Stimulated activated naive CD8-positive, alpha-beta T cell treated with anti-CD3 and anti-CD28 coated beads, Interleukin-15, amount 100 ng/mL, for 72 hours (primary cell): Measurements from ENCODE around the gene PIGC.

ENCODE experiments used
- ATAC-seq: fragments of 150-1000 bp; cut with Tn5 transposase; 2 replicates; pipeline ENCODE4 v1.10.0; 2021; ENCODE audit warnings: mild to moderate bottlenecking, moderate library complexity
- DNase-seq, 2 donors: peaks; one replicate each; pipeline ENCODE4 v3.0.0; 2021 to 2022
- H3K27ac Mint-ChIP-seq, 2 donors: one replicate each; pipeline ENCODE4 v1.8.0; 2022; ENCODE audit warnings: mild to moderate bottlenecking in 2 of 2, mixed read lengths in 2 of 2, moderate library complexity in 2 of 2
- H3K27me3 Mint-ChIP-seq: one replicate; pipeline ENCODE4 v1.8.0; 2022; ENCODE audit warnings: mixed read lengths
- H3K4me1 Mint-ChIP-seq: one replicate; pipeline ENCODE4 v1.8.0; 2022; ENCODE audit warnings: mild to moderate bottlenecking, mixed read lengths
- H3K4me3 Mint-ChIP-seq, 2 donors: one replicate each; pipeline ENCODE4 v1.8.0; 2022; ENCODE audit warnings: mild to moderate bottlenecking in 2 of 2, mixed read lengths in 2 of 2, moderate library complexity in 1 of 2
- H3K9me3 Mint-ChIP-seq, 2 donors: one replicate each; pipeline ENCODE4 v1.8.0; 2022; ENCODE audit warnings: mixed read lengths in 2 of 2

The PIGC gene

DNA sequence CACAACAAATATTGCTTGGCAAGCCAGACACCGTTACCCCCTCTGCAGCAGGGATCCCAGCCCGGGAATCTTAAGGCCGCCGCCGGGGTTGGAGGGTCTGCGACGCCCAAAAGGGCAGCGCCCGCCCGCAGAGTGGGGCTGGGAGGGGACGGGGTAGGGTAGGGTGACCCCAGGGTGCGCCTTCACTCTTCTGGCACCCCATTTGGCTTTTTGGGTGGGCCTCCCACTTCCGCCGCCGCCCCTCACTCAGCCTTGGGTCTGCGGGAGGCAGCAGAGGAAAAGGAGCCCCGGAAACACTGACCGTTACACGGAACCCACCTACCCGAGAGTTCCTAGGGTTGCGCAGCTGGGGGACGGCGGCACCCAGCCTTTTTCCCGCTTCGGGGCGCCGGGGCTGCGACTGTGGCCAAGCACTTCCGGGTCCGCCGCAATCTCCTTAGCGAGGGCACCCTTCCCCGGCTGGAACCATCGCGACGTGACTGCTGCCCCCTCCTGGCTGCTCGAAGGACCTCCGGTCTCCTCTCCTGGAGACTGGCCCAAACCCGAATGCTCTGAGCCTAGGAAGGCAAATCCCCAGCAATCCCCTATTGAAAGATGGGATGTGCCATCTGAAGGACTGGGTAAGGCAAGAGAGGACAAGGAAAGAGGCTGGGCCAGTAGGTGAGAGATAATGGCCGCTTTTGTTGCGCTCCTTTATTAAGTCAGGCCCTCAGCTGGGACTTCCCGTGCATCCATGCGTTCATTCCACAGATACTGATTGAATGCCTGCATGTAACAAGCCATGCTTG, at the start of gene PIGC:
Gene PIGC, minus strand, starts transcription at position 404 of the 788 bp plus-strand sequence. CDS start 1,447 bp downstream, outside the sequence.
- Mint-ChIP-seq H3K9me3 (no peaks in the 10 kb centered on the region), H3K27me3 (no peaks in the 10 kb centered on the region), H3K27ac (peak within 1 kb of the TSS; percentile 95 to 96), H3K4me1 (peaks cover 33% of the 10 kb centered on the region), H3K4me3 (peak within 1 kb of the TSS; percentile 90)
- peak; percentile 99 for ATAC-seq
- DNase-seq, result peak; percentile 89 to 92

- Mint-ChIP-seq H3K27ac (no peak overlapping the region), H3K9me3 (no peaks in the 10 kb centered on the region), H3K4me1 (peaks cover 5% of the 10 kb centered on the region), H3K27me3 (peaks cover 18% of the 10 kb centered on the region), H3K4me3 (no peak overlapping the region)
- DNase-seq (no peak), ATAC-seq (no peak)
These were observed 48.6 kb upstream of the PIGC start for GRCh38 chr1:172492421-172492820.

DNA sequence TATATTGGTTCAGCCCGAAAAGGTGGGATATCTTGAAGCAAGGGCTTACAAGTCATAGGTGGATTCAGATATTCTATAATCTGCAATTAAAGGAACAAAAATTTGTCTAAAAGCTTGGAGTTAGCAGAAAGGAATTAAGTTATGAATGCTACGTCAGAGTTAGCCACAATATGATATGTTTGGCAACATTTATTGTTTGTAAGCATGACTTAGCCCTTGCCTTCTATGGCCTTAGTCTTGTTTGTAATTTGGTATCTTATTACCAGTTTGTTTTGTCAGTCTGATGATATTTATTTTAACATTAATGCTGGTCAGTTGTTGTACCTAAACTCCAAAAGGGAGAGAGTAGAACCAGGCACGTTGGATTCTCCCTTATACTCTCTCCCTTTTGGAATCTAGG, 46.0 kb upstream of the PIGC start:
- ATAC-seq, result no peak
- Mint-ChIP-seq H3K4me3 (no peak overlapping the region), H3K27ac (no peak overlapping the region), H3K27me3 (peaks cover 25% of the 10 kb centered on the region), H3K9me3 (no peaks in the 10 kb centered on the region), H3K4me1 (peaks cover 5% of the 10 kb centered on the region)
- DNase-seq, result no peak

- H3K4me1 Mint-ChIP-seq, result peaks cover 5% of the 10 kb centered on the region
- no peak for DNase-seq
- no peak for ATAC-seq
- H3K27ac Mint-ChIP-seq, result no peak overlapping the region
- no peak overlapping the region for H3K4me3 Mint-ChIP-seq
- H3K27me3 Mint-ChIP-seq, result peaks cover 25% of the 10 kb centered on the region
- no peaks in the 10 kb centered on the region for H3K9me3 Mint-ChIP-seq
These were observed 44.5 kb upstream of the PIGC start for GRCh38 chr1:172488393-172488792.

- no peak for ATAC-seq
- Mint-ChIP-seq H3K27me3 (peaks cover 25% of the 10 kb centered on the region), H3K4me3 (no peak overlapping the region), H3K27ac (no peak overlapping the region), H3K9me3 (no peaks in the 10 kb centered on the region), H3K4me1 (peaks cover 5% of the 10 kb centered on the region)
- DNase-seq, result no peak
These were observed 43.7 kb upstream of the PIGC start for GRCh38 chr1:172487550-172487949.

- DNase-seq (no peak), ATAC-seq (no peak)
- Mint-ChIP-seq H3K9me3 (no peaks in the 10 kb centered on the region), H3K27ac (no peak overlapping the region), H3K4me1 (peaks cover 5% of the 10 kb centered on the region), H3K4me3 (no peak overlapping the region), H3K27me3 (peaks cover 19% of the 10 kb centered on the region)
These were observed 43.1 kb upstream of the PIGC start for GRCh38 chr1:172486805-172487454.

- H3K4me3 Mint-ChIP-seq, result no peak overlapping the region
- ATAC-seq (no peak), DNase-seq (no peak)
- H3K9me3 Mint-ChIP-seq, result no peaks in the 10 kb centered on the region
- no peak overlapping the region for H3K27ac Mint-ChIP-seq
- peaks cover 12% of the 10 kb centered on the region for H3K27me3 Mint-ChIP-seq
- H3K4me1 Mint-ChIP-seq, result peaks cover 7% of the 10 kb centered on the region
These were observed 41.8 kb upstream of the PIGC start for GRCh38 chr1:172485626-172486025.

DNA sequence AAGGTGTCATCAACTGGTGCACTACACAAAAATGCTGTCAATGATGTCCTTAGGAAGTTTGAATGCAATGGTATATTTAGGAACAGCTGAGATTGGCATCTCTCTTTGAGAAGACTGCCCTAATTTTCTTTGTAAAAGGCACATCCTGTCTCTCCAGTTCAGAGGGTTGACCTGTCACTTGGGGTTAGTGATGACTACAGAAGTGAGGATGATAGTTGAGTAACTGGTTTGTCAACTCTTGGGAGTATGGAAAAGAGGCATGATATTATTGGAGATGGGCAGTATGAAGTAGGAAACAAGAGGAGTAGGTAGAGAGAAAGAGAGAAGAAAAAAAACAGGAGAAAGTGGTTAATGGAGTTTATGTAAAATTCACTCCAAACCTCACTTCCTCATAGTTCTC, 40.4 kb upstream of the PIGC start:
- no peak overlapping the region for H3K27ac Mint-ChIP-seq
- H3K9me3 Mint-ChIP-seq, result no peaks in the 10 kb centered on the region
- peaks cover 7% of the 10 kb centered on the region for H3K27me3 Mint-ChIP-seq
- ATAC-seq (no peak), DNase-seq (no peak)
- no peak overlapping the region for H3K4me3 Mint-ChIP-seq
- H3K4me1 Mint-ChIP-seq, result peaks cover 15% of the 10 kb centered on the region

DNA sequence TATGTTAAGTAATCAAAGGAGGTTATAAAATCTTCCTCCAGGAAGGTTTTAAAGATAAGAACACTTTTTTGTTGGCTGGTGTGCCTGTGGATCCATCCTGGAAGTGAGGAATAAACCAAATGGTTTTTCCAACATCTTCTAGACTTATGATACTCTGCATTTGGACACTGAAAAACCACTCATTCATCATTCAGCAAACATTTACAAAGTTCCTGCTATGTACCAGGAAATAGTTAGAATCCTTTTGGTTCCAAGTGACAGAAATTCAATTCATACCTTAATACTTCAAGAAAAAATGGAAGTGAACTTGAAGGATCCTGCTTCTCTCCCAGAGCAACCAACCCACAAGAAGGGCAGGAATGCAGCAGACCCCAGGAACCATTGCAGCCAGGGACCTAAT, 39.6 kb upstream of the PIGC start:
- DNase-seq, result no peak

DNA sequence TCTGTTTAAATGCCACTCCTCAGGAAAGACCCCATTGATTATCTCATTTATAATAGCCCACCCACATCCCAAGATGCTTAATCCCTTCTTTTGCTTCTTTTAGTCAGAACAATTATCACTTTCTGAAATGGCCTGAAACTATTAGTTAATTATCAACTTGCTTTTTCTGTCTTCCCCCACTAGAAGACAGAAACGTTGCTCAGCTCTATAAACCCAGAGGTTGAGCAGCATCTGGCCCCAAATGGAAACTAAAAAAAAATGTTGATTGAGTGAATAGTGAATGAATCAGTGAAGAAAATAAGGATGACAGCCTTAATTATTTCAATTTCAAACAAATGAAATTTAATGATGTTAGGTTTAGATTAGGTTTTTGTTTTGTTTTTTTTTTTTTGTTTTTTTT, 38.2 kb upstream of the PIGC start:
- Mint-ChIP-seq H3K27me3 (peaks cover 14% of the 10 kb centered on the region), H3K4me3 (no peak overlapping the region)

More for the DNA sequence above, 39.6 kb upstream of the PIGC start:
- Mint-ChIP-seq H3K4me1 (peaks cover 15% of the 10 kb centered on the region), H3K27me3 (peaks cover 7% of the 10 kb centered on the region), H3K4me3 (no peak overlapping the region), H3K27ac (no peak overlapping the region), H3K9me3 (no peaks in the 10 kb centered on the region)
- no peak for ATAC-seq

DNA sequence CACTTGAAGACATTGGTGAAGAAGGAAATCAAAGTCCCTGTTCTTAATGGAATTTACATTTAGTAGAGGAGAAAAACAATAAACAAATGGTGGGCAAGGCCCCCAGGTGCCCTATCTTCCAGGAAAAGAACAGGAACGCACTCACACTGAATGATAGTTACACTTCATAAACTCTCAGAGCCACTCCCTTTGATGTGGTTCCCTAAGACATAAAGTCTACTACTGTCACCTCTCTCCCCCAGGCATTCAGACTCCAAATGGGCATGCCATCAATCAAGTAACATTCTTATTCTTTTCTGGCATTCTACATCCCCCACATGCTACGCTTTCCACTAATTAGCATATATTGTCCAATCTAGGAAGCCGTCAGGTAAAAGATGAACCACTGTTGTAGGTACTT, 36.6 kb upstream of the PIGC start:
- Mint-ChIP-seq H3K27me3 (peaks cover 11% of the 10 kb centered on the region), H3K9me3 (no peaks in the 10 kb centered on the region), H3K4me1 (peaks cover 15% of the 10 kb centered on the region), H3K27ac (no peak overlapping the region), H3K4me3 (no peak overlapping the region)
- ATAC-seq (no peak), DNase-seq (no peak)

More for the DNA sequence above, 38.2 kb upstream of the PIGC start:
- DNase-seq (no peak), ATAC-seq (no peak)
- Mint-ChIP-seq H3K4me1 (peaks cover 15% of the 10 kb centered on the region), H3K9me3 (no peaks in the 10 kb centered on the region), H3K27ac (no peak overlapping the region)

GRCh38 chr1:172478485-172478884, 34.6 kb upstream of the PIGC start:
- Mint-ChIP-seq H3K4me3 (no peak overlapping the region), H3K27me3 (peaks cover 6% of the 10 kb centered on the region), H3K4me1 (peaks cover 15% of the 10 kb centered on the region), H3K27ac (no peak overlapping the region), H3K9me3 (no peaks in the 10 kb centered on the region)
- DNase-seq, result no peak
- ATAC-seq, result no peak

DNA sequence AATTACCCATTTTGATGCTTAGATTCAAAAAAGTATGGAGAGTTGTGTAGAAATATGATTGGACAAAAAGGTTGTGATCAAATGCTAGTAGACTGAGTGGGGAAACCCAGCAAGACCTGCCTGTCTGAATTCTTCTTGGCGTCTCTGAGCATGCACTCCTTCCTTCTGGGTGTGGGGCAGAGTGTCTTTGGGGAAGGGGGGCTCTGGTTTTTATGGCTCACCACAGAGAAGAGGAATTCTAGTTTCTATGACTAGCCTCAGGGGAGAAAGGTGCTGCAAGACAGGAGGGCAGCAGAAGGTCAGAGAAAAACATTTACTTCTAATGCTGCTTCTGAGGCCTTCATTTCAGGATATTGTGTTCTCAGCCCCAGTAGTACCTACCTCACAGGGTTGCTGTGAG, 33.9 kb upstream of the PIGC start:
- Mint-ChIP-seq H3K4me1 (peaks cover 15% of the 10 kb centered on the region), H3K27ac (no peak overlapping the region), H3K4me3 (no peak overlapping the region), H3K27me3 (peaks cover 6% of the 10 kb centered on the region), H3K9me3 (no peaks in the 10 kb centered on the region)
- DNase-seq (no peak), ATAC-seq (no peak)

DNA sequence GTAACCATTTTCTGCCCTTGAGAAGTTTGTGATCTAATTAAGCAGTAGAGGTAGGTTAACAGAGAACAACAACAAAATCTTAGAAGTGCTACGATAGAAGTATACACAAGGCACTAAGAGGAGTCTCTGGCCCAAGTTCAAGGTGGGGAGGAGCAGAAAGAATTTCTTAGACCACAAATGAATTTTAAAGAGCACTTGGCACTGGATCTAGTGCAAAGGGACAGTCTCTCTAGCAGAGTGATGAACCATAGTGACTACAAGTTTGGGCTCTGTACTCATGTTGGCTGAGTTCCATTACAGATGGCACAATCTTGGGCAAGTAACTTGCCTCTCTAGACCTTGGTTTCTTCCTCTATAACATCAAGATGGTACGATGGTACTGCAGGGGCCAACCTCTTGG, 33.3 kb upstream of the PIGC start:
- no peak overlapping the region for H3K4me3 Mint-ChIP-seq
- peaks cover 6% of the 10 kb centered on the region for H3K27me3 Mint-ChIP-seq
- H3K4me1 Mint-ChIP-seq, result peaks cover 15% of the 10 kb centered on the region
- H3K27ac Mint-ChIP-seq, result no peak overlapping the region
- DNase-seq, result no peak
- no peaks in the 10 kb centered on the region for H3K9me3 Mint-ChIP-seq
- ATAC-seq, result no peak

GRCh38 chr1:172476218-172476811, 32.4 kb upstream of the PIGC start:
- DNase-seq (no peak), ATAC-seq (no peak)
- Mint-ChIP-seq H3K27me3 (peaks cover 6% of the 10 kb centered on the region), H3K27ac (no peak overlapping the region), H3K4me3 (no peak overlapping the region), H3K4me1 (peaks cover 15% of the 10 kb centered on the region), H3K9me3 (no peaks in the 10 kb centered on the region)

DNA sequence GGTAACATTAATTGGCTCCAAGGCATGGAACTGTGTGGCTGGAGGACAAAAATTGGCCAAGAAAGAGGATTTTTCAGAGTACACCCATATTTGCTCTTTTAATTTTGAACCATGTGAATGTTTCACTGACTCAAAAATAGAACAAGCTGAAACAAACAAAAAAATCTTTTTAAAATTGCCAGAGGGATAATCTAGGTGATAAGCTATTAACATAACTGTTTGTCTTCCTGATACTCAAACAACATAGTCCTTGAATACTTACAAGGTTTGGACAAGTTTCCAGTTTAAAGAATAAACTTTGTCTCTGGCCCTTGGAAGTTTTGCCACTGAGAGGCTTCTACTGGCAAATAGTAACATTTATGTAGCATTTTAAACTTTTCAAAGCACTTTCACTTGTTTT, 30.0 kb upstream of the PIGC start:
- Mint-ChIP-seq H3K4me1 (peaks cover 5% of the 10 kb centered on the region), H3K27me3 (peaks cover 6% of the 10 kb centered on the region), H3K4me3 (no peak overlapping the region), H3K9me3 (no peaks in the 10 kb centered on the region), H3K27ac (no peak overlapping the region)
- ATAC-seq, result no peak
- no peak for DNase-seq
